GM18499 (cell line): ENCODE data around the gene TMEM236.

ENCODE experiments used
- ATAC-seq: cut with Tn5 transposase; IDR thresholded peaks from one replicate; pipeline ENCODE4 v1.9.1; 2021; ENCODE audit warnings: moderate number of reproducible peaks; ENCODE audit not compliant: insufficient read depth, unreplicated experiment

The TMEM236 gene

DNA sequence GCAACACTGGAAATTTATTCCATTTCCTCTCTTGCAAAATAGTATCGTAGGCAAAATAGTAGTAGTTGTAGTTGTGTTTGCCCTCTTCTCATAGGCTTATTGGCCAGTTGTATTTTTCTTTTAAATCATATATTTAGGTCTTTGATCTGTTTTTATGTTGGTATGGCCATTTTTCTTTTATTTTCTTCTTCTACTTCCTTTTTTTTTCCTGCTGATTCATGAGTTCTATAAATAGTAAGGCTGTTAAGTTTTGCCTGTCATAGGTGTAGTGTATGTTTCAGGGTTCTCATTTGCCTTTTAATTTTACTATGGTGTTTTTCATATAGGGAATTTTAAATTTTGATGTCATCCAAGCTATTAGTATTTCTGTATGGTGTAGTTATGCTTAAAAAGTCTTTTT is 31.8 kb downstream of the TMEM236 start:
- ATAC-seq: no peak

DNA sequence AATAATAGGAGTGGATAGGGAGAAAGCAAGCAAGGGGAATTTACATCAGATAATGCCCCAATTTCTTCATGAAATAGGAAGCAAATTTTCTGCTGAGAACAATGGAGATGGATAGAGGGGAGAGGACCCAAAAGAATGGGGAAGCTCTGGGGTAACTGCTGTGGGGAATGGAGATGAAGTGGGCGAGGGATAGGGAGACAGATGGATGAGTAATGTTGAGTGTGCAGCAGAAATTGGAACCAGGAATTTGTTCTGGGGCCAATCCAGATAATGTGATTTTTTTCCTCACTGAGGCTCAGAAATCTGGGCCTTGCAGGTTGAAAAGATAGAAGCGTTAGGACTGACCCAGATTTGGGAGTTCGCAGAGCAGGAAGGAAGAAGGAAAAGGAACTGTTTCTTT is 32.7 kb downstream of the TMEM236 start:
- ATAC-seq: no peak

DNA sequence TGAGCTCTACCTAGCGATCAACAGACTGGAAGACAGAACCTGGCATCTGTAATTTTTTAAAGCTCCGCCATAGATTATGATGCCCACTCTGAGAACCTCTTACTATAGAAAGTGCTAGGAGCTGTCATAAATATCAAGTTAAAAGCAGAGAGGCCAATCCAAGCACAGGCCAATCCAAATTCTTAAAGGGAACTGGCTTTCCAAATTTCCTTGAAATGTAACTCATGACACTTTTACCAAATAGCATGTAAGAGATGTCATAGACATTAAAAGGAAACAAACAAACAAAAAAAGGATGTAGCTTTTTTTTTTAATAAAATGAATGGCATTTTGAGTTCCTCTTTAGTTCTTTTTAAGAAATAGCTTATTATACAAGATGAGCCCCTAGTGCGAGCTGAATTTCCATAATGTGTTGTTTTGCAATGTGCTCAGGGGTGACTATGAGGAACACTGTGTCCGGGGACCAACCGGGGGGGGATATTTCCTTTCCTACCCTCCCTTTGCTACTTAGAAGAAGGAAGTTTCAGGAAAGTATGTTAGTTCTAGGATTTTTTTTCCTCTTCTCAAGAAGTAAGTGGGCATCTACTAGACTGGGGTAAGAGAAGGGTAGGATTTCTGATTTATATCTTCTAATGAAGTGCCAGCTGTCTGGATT is 33.4 kb downstream of the TMEM236 start:
- ATAC-seq: no peak

DNA sequence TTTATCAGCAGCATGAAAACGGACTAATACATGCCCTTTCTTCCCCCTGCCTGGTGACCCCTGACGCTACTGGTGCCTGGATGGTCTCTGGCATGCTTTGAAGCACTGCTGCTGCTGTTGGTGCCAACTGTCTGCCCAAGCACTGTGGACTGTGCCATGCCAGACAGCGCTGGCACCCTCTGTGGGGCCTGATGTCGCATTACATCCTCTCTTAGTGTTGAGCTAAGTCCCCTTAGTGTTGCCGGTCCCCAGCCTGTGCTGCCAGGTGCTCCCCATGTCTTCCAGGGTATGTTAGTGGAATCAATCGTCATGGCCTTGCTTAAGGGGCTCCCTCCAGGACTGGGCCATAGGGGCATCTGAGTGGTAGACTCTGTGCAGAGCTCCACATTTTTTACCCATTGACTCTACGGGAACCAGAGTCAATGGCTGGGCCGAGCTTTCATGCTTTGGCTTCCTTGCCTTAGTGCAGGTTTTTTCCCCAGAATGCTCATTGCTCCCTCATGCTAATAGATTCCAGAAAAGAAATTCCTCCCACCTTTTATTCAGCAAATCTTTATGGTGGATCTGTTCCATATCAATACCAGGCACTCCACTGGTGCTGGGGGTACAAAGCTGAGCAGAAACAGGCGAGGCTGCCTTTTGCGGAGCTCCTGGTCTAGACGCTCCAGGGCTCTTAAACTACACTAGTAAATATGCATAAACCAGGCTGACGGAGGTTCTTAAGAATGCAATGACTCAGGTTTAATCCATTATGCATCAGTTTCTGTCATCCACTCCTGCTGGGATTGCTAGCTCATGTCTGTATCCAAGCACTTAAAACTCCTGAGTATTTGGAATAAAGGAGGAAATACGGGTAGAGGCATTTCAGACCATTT is 35.3 kb downstream of the TMEM236 start:
- ATAC-seq: no peak

- no peak for ATAC-seq
These were observed 36.6 kb downstream of the TMEM236 start for GRCh38 chr10:17788646-17789045.

- ATAC-seq: no peak
These were observed 37.4 kb downstream of the TMEM236 start for GRCh38 chr10:17789396-17789795.

DNA sequence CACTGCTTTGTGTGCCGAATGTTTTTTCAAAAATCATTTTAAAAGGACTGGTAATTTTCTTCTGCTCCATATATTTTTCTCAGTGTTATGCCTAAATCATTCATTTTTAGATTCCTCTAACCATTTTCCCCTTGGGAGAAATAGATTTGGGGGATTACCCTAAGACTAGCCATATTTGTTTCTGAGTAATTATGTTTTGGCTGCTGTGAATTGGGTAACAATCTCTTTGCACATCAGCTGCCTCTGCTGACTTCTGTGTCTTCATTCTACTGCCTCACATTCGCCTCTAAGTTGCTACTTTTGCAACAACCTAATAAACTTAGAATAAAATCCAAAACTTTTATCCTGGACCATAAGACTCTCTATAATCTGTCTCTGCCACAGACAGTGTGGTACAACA is 38.6 kb downstream of the TMEM236 start:
- ATAC-seq: no peak

DNA sequence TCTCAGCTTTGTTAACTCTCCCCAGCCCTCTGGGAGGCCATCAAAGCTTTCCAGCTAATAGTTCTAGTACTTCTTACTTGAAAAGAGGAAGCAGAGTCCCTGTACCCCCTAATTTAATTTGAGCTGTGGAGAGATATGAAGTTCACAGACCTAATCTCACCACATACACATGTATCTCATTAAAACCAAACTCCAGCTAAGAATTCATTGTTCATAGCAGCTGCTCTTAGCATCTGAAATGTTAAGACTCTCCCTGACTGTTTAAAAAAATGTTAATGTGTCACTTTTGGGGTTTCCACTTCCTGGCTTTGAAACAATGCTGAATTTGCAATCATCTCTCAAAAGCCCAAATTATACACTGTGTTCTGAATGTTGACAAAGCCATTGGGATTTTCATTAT is 41.0 kb downstream of the TMEM236 start:
- no peak for ATAC-seq

GRCh38 chr10:17793823-17794644 is 42.0 kb downstream of the TMEM236 start:
- ATAC-seq: no peak

- ATAC-seq: no peak
These were observed 43.1 kb downstream of the TMEM236 start for GRCh38 chr10:17795083-17795482.

GRCh38 chr10:17795813-17796594 is 44.0 kb downstream of the TMEM236 start:
- no peak for ATAC-seq

DNA sequence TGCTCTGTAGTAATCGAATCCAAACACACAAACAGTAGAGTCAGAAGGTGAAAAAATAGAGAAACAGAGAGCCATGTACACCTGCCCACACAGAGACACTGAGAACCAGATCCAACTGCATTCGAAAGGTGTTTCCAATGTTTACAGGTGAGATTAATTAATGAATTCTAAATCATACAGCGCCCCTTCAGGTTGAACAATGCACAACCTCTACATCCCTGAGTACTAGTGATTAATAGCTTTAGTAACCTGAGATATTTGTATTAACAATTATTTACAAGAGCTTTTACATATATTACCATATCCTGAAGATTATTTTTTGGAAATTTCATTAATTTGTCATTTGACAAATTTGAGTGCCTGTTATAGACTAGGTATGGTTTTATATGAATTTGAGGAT is 49.5 kb downstream of the TMEM236 start:
- no peak for ATAC-seq

- no peak for ATAC-seq
These were observed 50.3 kb downstream of the TMEM236 start for GRCh38 chr10:17802350-17802749.

DNA sequence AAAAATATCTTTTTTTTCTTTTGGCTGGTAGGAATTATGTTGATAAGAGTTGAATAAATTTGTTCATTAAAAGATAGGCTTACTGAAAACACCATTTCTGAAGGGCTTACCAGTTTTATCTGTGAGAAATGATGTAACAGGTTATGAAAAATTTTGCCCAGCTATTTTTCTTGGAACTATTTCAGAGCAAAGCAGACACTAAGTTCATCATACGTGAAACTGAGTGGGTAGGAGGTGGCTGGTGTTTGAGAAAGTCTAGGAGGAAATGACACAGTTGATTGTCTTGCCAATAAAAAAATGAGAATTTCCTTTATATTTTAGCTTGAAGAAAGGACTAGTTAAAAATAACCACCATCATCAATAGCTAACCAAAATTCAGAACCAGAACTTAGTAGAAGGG is 51.0 kb downstream of the TMEM236 start:
- no peak for ATAC-seq

DNA sequence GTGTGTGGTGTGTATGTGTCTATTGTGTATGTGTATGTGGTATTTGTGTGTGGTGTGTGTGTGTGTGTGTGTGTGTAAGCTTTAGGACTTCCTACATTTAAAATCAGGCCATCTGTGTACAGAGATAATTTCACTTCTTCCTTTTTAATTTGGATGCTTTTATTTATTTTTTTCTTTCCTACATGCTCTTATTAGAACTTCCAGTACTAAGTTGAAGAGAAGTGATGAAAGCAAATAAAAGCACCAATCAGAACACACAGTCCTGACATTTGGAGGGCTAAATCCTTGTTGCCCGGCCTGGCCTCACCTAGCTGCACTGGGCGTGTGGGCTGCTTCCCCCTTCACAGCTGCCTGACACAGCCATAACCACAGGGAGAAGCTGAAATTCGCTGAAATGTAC is 53.3 kb downstream of the TMEM236 start:
- ATAC-seq: no peak

- no peak for ATAC-seq
These were observed 54.0 kb downstream of the TMEM236 start for GRCh38 chr10:17805921-17806577.

DNA sequence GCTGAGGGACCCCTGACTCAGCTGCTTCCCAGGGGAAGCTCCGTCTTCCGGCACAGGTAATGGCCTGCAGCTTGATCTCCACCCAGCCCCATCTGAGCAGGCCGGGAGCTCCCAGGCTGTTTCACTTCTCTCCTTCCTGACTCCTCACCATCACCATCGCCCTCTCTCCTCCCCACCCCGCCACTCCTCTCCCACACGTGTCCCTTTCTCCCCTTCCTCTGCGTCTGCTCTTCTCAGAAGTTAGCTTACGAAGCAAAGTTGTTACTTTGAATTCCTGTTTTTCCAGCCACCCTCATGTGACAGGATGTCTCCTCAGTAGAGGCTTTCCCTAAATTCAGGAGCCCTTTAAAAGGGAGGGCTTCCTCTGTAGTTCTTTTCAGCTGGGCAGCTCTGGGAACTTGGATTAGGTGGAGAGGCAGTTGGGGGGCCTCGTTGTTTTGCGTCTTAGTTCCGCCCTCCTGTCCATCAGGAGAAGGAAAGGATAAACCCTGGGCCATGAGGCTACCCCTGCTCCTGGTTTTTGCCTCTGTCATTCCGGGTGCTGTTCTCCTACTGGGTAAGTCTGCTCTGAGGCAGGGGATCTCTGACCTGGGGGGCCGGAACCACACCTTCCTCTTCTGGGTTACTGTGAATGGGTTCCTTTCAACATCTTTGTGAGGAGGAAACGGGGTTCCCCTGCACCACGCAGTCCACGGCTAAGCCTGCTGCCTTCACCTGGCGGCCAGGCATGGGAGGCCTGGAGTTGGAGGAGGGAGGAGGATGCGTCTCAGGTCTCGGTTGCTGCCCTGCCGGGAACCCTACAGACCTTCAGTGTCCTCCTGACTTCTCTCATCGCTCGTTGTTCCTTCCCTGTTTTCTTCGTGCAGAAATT is 57.2 kb downstream of the TMEM236 start, which contains the start of gene MRC1:
Gene MRC1, plus strand, starts transcription at position 378 of the 871 bp plus-strand sequence. Its CDS starts 118 bp downstream, at position 496.
- no peak for ATAC-seq

DNA sequence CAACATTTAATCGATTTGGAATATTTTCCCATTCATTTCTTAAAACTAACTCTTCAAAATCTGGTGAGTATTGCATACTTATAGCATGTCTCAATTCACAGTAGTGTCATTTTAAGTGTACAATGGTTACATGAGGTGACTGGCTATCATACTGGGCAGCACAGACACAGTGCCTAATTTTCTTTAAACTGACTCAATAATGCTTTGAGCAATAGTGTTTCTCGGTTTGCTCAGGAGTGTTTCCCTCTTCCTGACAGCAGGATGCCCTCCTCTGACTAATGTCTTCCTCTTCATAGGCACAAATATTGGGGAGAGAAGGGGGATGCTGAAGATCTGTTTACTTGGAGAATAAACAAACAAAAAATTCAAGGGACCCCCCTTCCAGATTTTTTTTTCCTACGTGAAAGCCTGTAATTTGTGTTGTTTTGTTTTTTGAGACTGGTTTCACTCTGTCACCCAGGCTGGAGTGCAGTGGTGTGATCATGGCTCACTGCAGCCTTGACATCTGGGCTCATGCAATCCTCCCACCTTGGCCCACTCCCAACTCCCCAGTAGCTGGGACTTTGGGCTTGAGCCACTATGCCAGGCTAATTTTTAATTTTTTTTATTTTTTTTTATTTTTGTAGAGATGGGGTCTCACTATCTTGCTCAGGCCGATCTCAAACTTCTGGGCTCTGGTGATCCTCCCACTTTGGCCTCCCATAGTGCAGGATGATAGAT is 59.3 kb downstream of the TMEM236 start:
- no peak for ATAC-seq
